Tibial nerve (tissue), 4 donors: ENCODE data around the gene MYO9B. TPM values are rescaled to one million over a fixed set of nuclear protein-coding genes. Genes with fewer than 3 reads are reported as not detected.
A peak's percentile ranks its signal among the peaks of the same experiment; 100 is the strongest.

ENCODE experiments used
- DNase-seq, 2 donors: peaks; one replicate each; pipeline ENCODE4 v3.0.0-alpha.2; 2019; ENCODE audit warnings: low spot score in 2 of 2
- H3K27ac ChIP-seq, 4 donors: fragments of 200-600 bp; sonication (generic) in 3 of 4; one replicate each; pipeline ENCODE4 v1.5.1; 2017 to 2019; ENCODE audit warnings: mild to moderate bottlenecking in 1 of 4
- H3K27me3 ChIP-seq, 2 donors: fragments of 200-600 bp; sonication (generic) in 1 of 2; one replicate each; pipeline versions ENCODE4 v1.5.1 to v1.6.0; 2017 to 2019
- H3K36me3 ChIP-seq, 3 donors: fragments of 200-600 bp; sonication (generic); one replicate each; pipeline ENCODE4 v1.5.1; 2018 to 2019
- H3K4me1 ChIP-seq, 4 donors: fragments of 200-600 bp; sonication (generic) in 3 of 4; one replicate each; pipeline ENCODE4 v1.5.1; 2017 to 2019
- H3K4me3 ChIP-seq, 4 donors: fragments of 200-600 bp; sonication (generic) in 3 of 4; one replicate each; pipeline ENCODE4 v1.5.1; 2017 to 2019; ENCODE audit warnings: mild to moderate bottlenecking in 1 of 4, moderate library complexity in 1 of 4
- H3K9me3 ChIP-seq, 4 donors: fragments of 200-600 bp; sonication (generic) in 3 of 4; one replicate each; pipeline ENCODE4 v1.5.1; 2017 to 2019
- CTCF ChIP-seq, 5 experiments: fragments of 200-600 bp in 3 of 5; fragments of 450-650 bp in 2 of 5; sonication (generic) in 3 of 5; IDR thresholded peaks; one replicate each; pipeline ENCODE4 v1.5.1; 2016 to 2019; ENCODE audit warnings: antibody characterized with exemption in 5 of 5, mild to moderate bottlenecking in 3 of 5, moderate library complexity in 2 of 5
- EP300 ChIP-seq, 2 donors: sonication (generic); formaldehyde crosslinking; IDR thresholded peaks; one replicate each; pipeline ENCODE4 v1.6.1; 2017; ENCODE audit warnings: antibody characterized with exemption in 2 of 2, mild to moderate bottlenecking in 1 of 2
- POLR2A ChIP-seq, 2 donors: fragments of 450-650 bp; IDR thresholded peaks; one replicate each; pipeline ENCODE4 v1.6.1; 2017; ENCODE audit warnings: antibody characterized with exemption in 2 of 2, mild to moderate bottlenecking in 2 of 2, moderate library complexity in 2 of 2
- WGBS, 2 donors: methylation state at CpG; one replicate each; pipeline ENCODE4 v1.1.5; 2018; 5-methylcytosine and 5-hydroxymethylcytosine counted together
- total RNA-seq, 4 donors: library from RNA; depleted of rRNA; stranded (reverse); fragments of >200 nt; gene quantifications; one replicate each; pipeline ENCODE4 v1.1.0, GENCODE V29; 2016

Gene MYO9B
- total RNA-seq, 4 donors from 2014 or later = 61.7 to 201 (median 115) TPM

- Histone ChIP-seq H3K4me3 (no peak overlapping the region), H3K36me3 (peaks cover 0 to 100% (median 11%) of the 10 kb centered on the region in 3 donors), H3K9me3 (no peaks in the 10 kb centered on the region), H3K27ac (no peak overlapping the region), H3K27me3 (no peaks in the 10 kb centered on the region), H3K4me1 (no peaks in the 10 kb centered on the region)
- TF ChIP-seq EP300 (IDR thresholded peaks at IDR 0.05) (no peak), POLR2A (IDR thresholded peaks at IDR 0.05) (no peak), CTCF (IDR thresholded peaks at IDR 0.05) (no peak)
- no peak for DNase-seq
- WGBS, 2 donors = 83 to 87% methylated on average over 9 of the region's 9 CpGs
These were observed 126.7 kb downstream of the MYO9B start for GRCh38 chr19:17202249-17202648.

- no peak for DNase-seq
- no peak for TF ChIP-seq POLR2A (IDR thresholded peaks at IDR 0.05)
- TF ChIP-seq CTCF (IDR thresholded peaks at IDR 0.05) = no peak
- no peak for TF ChIP-seq EP300 (IDR thresholded peaks at IDR 0.05)
- no peaks in the 10 kb centered on the region for H3K9me3 ChIP-seq
- H3K27me3 ChIP-seq = no peaks in the 10 kb centered on the region
- H3K4me3 ChIP-seq = no peak overlapping the region
- H3K4me1 ChIP-seq = no peaks in the 10 kb centered on the region
- WGBS, 2 donors = 86 to 91% methylated on average over 16 to 17 of the region's 17 CpGs
- peaks cover 0 to 100% (median 15%) of the 10 kb centered on the region in 3 donors for H3K36me3 ChIP-seq
- H3K27ac ChIP-seq = no peak overlapping the region
These were observed 127.1 kb downstream of the MYO9B start for GRCh38 chr19:17202713-17203112.

- no peaks in the 10 kb centered on the region for H3K4me1 ChIP-seq
- H3K27me3 ChIP-seq = no peaks in the 10 kb centered on the region
- peak in 1 of 2 donors; percentile 38 for DNase-seq
- no peak for TF ChIP-seq POLR2A (IDR thresholded peaks at IDR 0.05)
- TF ChIP-seq CTCF (IDR thresholded peaks at IDR 0.05) = peak; percentile 52 to 80 (median 57)
- no peak for TF ChIP-seq EP300 (IDR thresholded peaks at IDR 0.05)
- no peak overlapping the region for H3K27ac ChIP-seq
- H3K4me3 ChIP-seq = no peak overlapping the region
- H3K36me3 ChIP-seq = peaks cover 0 to 100% (median 7%) of the 10 kb centered on the region in 3 donors
- no peaks in the 10 kb centered on the region for H3K9me3 ChIP-seq
- WGBS, 2 donors = 78 to 83% methylated on average over 20 to 25 of the region's 27 CpGs
These were observed 129.9 kb downstream of the MYO9B start for GRCh38 chr19:17205237-17206140.

GRCh38 chr19:17206736-17207581 lies 131.4 kb downstream of the MYO9B start:
- 90 to 92% methylated on average over 25 of the region's 25 CpGs for WGBS, 2 donors
- H3K36me3 ChIP-seq = peaks cover 0 to 99% (median 15%) of the 10 kb centered on the region in 3 donors

More at GRCh38 chr19:17206736-17207581, 131.4 kb downstream of the MYO9B start:
- Histone ChIP-seq H3K4me3 (no peak overlapping the region), H3K27me3 (no peaks in the 10 kb centered on the region), H3K4me1 (no peaks in the 10 kb centered on the region), H3K9me3 (no peaks in the 10 kb centered on the region), H3K27ac (no peak overlapping the region)
- no peak for DNase-seq
- no peak for TF ChIP-seq CTCF (IDR thresholded peaks at IDR 0.05)
- no peak for TF ChIP-seq POLR2A (IDR thresholded peaks at IDR 0.05)
- no peak for TF ChIP-seq EP300 (IDR thresholded peaks at IDR 0.05)
